ENCODE results near the gene GSTM5.
"Not testable (repeated sequence)": the region's sequence is repeated elsewhere in the genome, so short reads cannot be mapped to it uniquely, and the experiment has no call there.

The GSTM5 gene

GRCh38 chr1:109740615-109741373, 28.7 kb downstream of the GSTM5 start, which contains the start of gene GSTM3:
TSS of gene GSTM3 (minus strand) at chr1:109741038. CDS start at chr1:109740287, 751 bp downstream.
- DNase-seq (ENCODE audit: low spot score), result no peak
- TF ChIP-seq, protein P1, sequence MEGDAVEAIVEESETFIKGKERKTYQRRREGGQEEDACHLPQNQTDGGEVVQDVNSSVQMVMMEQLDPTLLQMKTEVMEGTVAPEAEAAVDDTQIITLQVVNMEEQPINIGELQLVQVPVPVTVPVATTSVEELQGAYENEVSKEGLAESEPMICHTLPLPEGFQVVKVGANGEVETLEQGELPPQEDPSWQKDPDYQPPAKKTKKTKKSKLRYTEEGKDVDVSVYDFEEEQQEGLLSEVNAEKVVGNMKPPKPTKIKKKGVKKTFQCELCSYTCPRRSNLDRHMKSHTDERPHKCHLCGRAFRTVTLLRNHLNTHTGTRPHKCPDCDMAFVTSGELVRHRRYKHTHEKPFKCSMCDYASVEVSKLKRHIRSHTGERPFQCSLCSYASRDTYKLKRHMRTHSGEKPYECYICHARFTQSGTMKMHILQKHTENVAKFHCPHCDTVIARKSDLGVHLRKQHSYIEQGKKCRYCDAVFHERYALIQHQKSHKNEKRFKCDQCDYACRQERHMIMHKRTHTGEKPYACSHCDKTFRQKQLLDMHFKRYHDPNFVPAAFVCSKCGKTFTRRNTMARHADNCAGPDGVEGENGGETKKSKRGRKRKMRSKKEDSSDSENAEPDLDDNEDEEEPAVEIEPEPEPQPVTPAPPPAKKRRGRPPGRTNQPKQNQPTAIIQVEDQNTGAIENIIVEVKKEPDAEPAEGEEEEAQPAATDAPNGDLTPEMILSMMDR (IDR thresholded peaks at IDR 0.05; ENCODE audit: borderline replicate concordance, control extremely low read depth, extremely low read depth, insufficient read depth, missing control alignments), result no peak
- in situ Hi-C loops (cut with MboI; ENCODE audit: low sequenced_read_pairs, unreplicated experiment), result no loop called here

GRCh38 chr1:109748311-109748710, 36.3 kb downstream of the GSTM5 start:
- in situ Hi-C loops (cut with MboI; ENCODE audit: low sequenced_read_pairs, unreplicated experiment); DNase-seq (ENCODE audit: low spot score): not testable (repeated sequence)

GRCh38 chr1:109749221-109749620, 37.2 kb downstream of the GSTM5 start:
- in situ Hi-C loops (cut with MboI; ENCODE audit: low sequenced_read_pairs, unreplicated experiment), result no loop called here
- DNase-seq (ENCODE audit: low spot score), result no peak
- TF ChIP-seq, protein P1 (IDR thresholded peaks at IDR 0.05; ENCODE audit: borderline replicate concordance, control extremely low read depth, extremely low read depth, insufficient read depth, missing control alignments), result no peak

- no peak for DNase-seq (ENCODE audit: low spot score)
- in situ Hi-C loops (cut with MboI; ENCODE audit: low sequenced_read_pairs, unreplicated experiment), result no loop called here
- TF ChIP-seq, protein P1 (IDR thresholded peaks at IDR 0.05; ENCODE audit: borderline replicate concordance, control extremely low read depth, extremely low read depth, insufficient read depth, missing control alignments), result no peak
Observed at GRCh38 chr1:109750241-109750882, 38.3 kb downstream of the GSTM5 start.

GRCh38 chr1:109750920-109751319, 38.9 kb downstream of the GSTM5 start:
- TF ChIP-seq, protein P1 (IDR thresholded peaks at IDR 0.05; ENCODE audit: borderline replicate concordance, control extremely low read depth, extremely low read depth, insufficient read depth, missing control alignments), result no peak
- peak; percentile 16 for DNase-seq (ENCODE audit: low spot score)
- in situ Hi-C loops (cut with MboI; ENCODE audit: low sequenced_read_pairs, unreplicated experiment), result no loop called here

DNA sequence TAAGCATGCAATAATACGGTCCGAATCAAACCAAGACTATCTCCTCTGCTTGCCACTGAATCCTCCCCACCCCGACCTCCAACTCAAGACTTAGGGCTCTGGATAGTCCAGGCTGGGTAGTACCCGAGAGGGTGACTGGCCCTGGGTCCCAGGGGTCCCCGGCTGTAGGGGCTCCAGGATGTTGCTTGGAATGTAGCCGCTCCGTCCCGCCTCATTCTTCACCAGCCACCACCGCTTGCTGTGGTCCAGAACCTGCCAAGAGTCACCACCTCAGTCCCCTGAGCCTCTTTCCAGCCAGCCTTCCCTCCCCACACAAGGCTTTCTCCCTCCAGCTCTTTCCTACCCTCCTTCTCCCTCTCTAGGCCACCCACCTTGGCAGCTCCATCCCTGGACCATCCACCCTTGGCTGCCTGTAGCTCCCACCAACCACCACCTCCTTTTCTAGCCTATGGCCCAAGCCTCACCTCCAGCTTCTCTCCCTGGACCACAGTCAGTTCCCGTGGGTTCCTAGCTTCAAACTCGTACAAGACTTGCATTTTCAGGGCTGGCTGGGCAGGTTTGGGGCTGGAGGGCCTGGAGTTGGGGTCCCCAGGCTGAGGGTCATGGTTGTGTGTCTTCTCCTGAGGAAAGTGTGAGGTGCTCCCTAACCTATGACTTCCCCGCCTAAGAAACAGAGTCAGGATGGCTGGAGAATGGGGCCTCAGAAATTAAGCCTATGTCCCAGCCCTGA, 39.6 kb downstream of the GSTM5 start:
- in situ Hi-C loops (cut with MboI; ENCODE audit: low sequenced_read_pairs, unreplicated experiment), result no loop called here
- no peak for DNase-seq (ENCODE audit: low spot score)
- TF ChIP-seq, protein P1 (IDR thresholded peaks at IDR 0.05; ENCODE audit: borderline replicate concordance, control extremely low read depth, extremely low read depth, insufficient read depth, missing control alignments), result no peak
